Measurements from ENCODE around the gene PAPPA2. TPM values are rescaled to one million over a fixed set of nuclear protein-coding genes. Genes with fewer than 3 reads are reported as not detected.

Gene PAPPA2
- total RNA-seq, 2 experiments from 2014 or later, result 0.03 TPM; not detected in 1

DNA sequence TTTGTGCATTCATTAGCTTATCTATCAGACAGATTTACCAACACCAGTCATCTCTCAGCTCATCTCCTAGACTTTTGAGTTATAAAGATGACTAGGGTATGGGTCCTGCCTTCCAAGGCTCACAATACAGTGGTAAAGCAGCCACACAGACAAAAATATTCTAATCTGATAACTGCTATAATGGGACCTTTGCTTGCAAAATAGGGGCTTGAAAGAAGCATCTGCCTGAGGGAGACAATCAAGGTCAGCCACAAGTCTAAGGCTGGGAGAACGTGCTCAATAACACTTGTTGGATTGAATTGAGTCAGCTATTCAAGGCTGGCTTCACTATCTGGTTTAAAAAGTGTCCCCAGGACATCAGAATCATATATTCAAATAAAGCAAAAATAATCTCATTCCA lies 1.4 kb upstream of the PAPPA2 start:
- POLR2A ChIA-PET, result no interaction called here
- Mint-ChIP-seq H3K27ac (no peak overlapping the region), H3K9me3 (no peaks in the 10 kb centered on the region), H3K36me3 (no peaks in the 10 kb centered on the region), H3K27me3 (peaks cover 4% of the 10 kb centered on the region), H3K4me1 (no peaks in the 10 kb centered on the region), H3K4me3 (no peak overlapping the region)
- no peak for ATAC-seq (ENCODE audit: low read depth)
- no peak for DNase-seq

DNA sequence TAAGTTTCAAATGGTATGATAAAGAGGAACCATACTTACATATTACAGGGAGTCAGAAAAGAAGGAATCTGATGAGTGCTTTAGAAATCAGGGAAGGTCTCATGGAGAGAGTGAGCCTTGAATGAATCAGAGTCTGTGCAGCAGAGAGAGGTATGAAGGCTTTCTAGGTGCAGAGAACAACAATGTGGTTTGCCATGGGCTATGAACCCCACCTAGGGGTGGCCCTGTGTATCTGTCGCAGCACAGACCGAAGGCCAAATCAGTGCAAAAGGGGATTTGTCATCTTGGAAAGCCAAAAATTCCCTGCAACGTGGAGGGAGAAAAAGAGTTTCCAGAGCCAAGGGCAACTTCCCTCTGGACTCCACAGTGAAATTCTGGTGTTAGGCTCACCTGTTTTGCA lies 3.5 kb downstream of the PAPPA2 start:
- Mint-ChIP-seq H3K36me3 (no peaks in the 10 kb centered on the region), H3K4me3 (no peak overlapping the region), H3K27ac (no peak overlapping the region), H3K27me3 (peaks cover 4% of the 10 kb centered on the region), H3K4me1 (no peaks in the 10 kb centered on the region), H3K9me3 (no peaks in the 10 kb centered on the region)
- ATAC-seq (ENCODE audit: low read depth) (no peak), DNase-seq (no peak)
- POLR2A ChIA-PET, result interaction anchor here (0.7 kb wide), 1 partner anchor 1280 kb away, joined by 3 read pairs; no protein-coding TSS in a partner anchor

DNA sequence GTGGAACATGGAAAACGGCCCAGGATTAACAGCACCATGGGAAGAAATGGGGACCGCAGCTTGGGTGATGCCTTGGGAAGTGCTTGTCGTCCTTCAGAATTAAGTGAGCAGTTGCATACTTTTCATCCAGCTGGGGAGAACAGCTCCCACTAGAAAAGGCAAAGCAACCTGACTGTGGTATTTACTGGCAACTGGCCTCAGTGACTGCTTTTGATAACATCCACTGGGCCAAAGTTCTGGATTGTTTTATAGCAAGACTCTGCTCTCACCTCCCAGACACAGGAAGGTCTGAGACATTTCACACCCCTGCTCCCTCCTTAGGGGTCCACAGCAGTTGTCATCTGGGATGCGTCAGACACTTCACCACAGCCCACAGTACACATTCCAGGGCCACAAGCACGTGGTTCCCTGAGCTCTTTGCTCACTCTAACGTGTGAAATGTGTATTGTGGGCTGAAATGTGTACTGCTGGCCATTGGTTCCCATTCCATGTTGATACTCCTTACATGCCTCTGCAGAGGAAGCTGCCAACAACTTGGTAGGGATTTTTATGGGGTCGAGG lies 6.6 kb downstream of the PAPPA2 start:
- no peaks in the 10 kb centered on the region for H3K9me3 Mint-ChIP-seq
- H3K4me3 Mint-ChIP-seq, result no peak overlapping the region
- no peak for DNase-seq
- H3K36me3 Mint-ChIP-seq, result no peaks in the 10 kb centered on the region
- no peaks in the 10 kb centered on the region for H3K4me1 Mint-ChIP-seq
- no peak for ATAC-seq (ENCODE audit: low read depth)
- H3K27me3 Mint-ChIP-seq, result peaks cover 1% of the 10 kb centered on the region
- H3K27ac Mint-ChIP-seq, result no peak overlapping the region
- POLR2A ChIA-PET, result no interaction called here

DNA sequence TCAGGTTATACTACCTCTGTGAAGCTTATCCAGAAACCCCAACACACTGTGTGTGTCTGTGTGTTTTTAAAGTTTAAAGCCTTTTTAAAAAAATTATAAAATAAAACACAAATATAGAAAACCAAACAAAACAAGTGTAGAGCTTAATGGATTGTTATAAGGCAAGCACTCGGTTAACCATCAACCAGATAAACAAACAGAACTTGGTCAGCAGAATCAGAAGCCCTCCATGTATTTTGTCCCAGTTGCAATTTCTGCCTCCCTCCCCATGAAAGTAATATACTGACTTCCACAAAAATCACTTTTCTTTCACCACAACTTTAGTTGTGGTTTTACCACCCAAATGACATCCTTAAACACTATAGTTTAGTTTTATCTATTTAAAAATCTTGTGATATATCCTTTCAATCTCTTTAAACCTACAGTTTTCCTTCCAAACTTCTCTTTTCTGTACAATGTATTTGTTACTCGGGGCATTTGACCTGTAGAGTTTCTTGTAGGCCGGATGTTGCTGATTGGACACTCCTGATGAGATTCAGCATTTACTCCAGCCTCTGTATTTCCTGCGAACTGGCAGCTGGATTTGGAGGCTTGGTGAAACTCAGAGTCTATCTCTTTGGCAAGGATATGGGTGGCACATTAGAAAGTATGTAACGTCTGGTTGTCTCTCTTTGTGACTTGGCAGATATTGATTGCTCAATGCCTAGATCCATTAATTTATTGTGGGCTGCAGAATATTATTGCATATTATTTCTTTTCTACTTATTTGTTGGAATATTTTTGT lies 8.6 kb downstream of the PAPPA2 start:
- Mint-ChIP-seq H3K4me3 (no peak overlapping the region), H3K27me3 (no peaks in the 10 kb centered on the region), H3K4me1 (no peaks in the 10 kb centered on the region), H3K36me3 (no peaks in the 10 kb centered on the region), H3K27ac (no peak overlapping the region), H3K9me3 (no peaks in the 10 kb centered on the region)
- POLR2A ChIA-PET, result no interaction called here
- ATAC-seq (ENCODE audit: low read depth) (no peak), DNase-seq (no peak)

DNA sequence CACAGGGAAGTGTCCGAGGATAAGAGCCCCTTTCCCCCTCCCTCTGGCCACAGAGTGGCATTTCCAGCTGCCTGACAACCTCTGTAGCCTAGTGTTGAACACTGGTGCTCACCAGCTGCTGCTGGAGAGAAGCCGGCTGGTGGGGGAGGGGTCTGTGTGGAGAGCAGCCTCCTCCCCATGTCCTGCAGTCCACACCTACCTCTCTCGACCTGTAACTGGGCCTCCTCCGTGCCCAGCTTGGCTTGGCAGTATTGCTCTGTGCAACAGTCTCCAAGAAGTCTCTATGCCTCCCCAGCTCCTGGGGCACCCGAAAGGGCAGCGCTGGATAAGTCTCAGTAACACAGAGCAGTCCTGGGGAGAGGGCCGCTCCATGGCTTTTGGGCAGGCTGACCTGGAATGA lies 17.0 kb downstream of the PAPPA2 start:
- ATAC-seq (ENCODE audit: low read depth), result no peak
- H3K27me3 Mint-ChIP-seq, result no peaks in the 10 kb centered on the region
- POLR2A ChIA-PET, result no interaction called here

DNA sequence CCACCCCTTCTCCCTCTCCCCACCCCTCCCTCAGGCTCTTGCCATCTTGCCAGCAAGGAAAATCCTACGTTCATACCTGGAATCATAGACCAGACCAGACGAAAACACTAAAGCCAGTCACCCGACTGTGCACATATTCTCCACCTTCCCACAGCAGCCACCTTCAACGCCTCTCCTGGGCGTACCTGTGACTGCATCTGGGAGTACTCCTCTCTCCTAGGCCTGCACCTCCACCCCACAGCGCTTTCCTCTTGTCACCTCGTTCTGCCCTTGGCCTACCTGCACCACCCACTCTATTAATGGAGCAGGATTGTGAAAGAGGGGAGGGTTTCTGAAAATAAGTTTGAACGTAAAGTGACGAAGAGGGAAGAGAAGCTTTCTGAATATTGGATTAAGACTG lies 17.8 kb downstream of the PAPPA2 start:
- H3K9me3 Mint-ChIP-seq, result no peaks in the 10 kb centered on the region
- ATAC-seq (ENCODE audit: low read depth), result no peak
- POLR2A ChIA-PET, result no interaction called here

More for the DNA sequence above, 17.0 kb downstream of the PAPPA2 start:
- Mint-ChIP-seq H3K4me3 (no peak overlapping the region), H3K27ac (no peak overlapping the region), H3K36me3 (no peaks in the 10 kb centered on the region), H3K4me1 (no peaks in the 10 kb centered on the region), H3K9me3 (no peaks in the 10 kb centered on the region)
- DNase-seq, result no peak

DNA sequence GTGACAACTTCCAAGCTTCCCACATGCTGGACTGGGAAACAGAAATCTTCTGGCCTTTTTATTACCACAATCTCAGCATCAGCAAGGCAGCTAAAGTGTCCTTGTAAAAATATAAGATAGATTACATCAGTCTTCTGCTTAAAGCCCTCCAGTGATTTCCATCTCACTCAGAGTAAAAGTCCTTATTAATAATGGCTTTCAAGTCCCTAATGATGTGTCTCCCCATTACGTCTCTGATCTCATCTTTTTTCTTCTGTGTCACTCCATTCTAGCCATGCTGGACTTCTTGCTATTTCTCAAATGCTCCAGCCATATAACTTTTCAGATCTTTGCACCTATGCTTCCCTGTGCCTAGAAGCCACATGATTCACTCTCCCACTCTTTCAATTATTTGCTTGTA lies 22.1 kb downstream of the PAPPA2 start:
- no peaks in the 10 kb centered on the region for H3K27me3 Mint-ChIP-seq
- POLR2A ChIA-PET, result no interaction called here
- no peaks in the 10 kb centered on the region for H3K36me3 Mint-ChIP-seq
- H3K4me1 Mint-ChIP-seq, result no peaks in the 10 kb centered on the region
- H3K4me3 Mint-ChIP-seq, result no peak overlapping the region
- DNase-seq (no peak), ATAC-seq (ENCODE audit: low read depth) (no peak)
- H3K27ac Mint-ChIP-seq, result no peak overlapping the region
- H3K9me3 Mint-ChIP-seq, result no peaks in the 10 kb centered on the region

More for the DNA sequence above, 17.8 kb downstream of the PAPPA2 start:
- H3K36me3 Mint-ChIP-seq, result no peaks in the 10 kb centered on the region
- no peak overlapping the region for H3K27ac Mint-ChIP-seq
- H3K4me1 Mint-ChIP-seq, result no peaks in the 10 kb centered on the region
- no peak overlapping the region for H3K4me3 Mint-ChIP-seq
- no peak for DNase-seq
- no peaks in the 10 kb centered on the region for H3K27me3 Mint-ChIP-seq

DNA sequence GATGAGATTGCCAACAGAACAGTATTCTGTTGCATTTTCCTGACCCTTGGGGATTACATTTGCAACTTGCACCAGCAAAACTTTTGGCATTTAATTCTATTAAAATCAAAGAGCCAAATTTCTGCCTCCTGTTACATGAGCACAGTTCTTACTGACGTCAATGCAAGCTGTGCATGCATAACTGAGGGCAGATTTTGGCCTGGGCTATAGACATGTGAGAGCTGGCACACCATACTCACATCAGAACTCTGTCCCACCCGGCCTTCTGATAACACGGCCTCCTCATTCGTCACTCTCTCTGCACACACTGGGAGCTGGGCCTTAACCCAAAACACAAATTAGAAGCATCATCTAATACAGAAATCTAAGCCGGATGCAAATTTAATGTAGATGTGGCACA lies 31.5 kb downstream of the PAPPA2 start:
- DNase-seq, result no peak
- H3K27ac Mint-ChIP-seq, result no peak overlapping the region
- POLR2A ChIA-PET, result no interaction called here
- H3K36me3 Mint-ChIP-seq, result no peaks in the 10 kb centered on the region
- H3K4me3 Mint-ChIP-seq, result no peak overlapping the region
- no peaks in the 10 kb centered on the region for H3K27me3 Mint-ChIP-seq
- no peaks in the 10 kb centered on the region for H3K9me3 Mint-ChIP-seq
- no peak for ATAC-seq (ENCODE audit: low read depth)
- no peaks in the 10 kb centered on the region for H3K4me1 Mint-ChIP-seq

DNA sequence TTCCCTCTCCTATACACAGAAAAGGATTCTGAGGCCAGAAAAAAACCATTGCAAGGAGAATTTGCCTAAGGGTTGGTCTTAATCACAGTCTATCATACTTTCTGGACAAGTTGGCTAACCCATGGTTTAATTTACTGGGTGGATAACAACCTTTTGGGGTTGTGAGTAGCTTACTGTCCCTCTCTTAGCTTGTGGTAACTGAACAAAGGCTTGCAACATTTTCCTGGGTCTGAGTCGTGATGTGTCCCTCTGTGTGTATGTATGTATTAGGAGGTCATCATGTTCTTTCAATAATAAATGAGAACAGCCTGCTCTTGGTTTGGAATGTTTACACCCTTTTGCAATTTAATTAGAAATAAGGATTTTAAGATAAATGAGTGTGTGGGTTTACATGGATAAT lies 36.7 kb downstream of the PAPPA2 start:
- Mint-ChIP-seq H3K9me3 (no peaks in the 10 kb centered on the region), H3K27ac (no peak overlapping the region), H3K36me3 (no peaks in the 10 kb centered on the region), H3K4me3 (no peak overlapping the region), H3K27me3 (no peaks in the 10 kb centered on the region), H3K4me1 (no peaks in the 10 kb centered on the region)
- no peak for ATAC-seq (ENCODE audit: low read depth)
- DNase-seq, result no peak
- POLR2A ChIA-PET, result no interaction called here

DNA sequence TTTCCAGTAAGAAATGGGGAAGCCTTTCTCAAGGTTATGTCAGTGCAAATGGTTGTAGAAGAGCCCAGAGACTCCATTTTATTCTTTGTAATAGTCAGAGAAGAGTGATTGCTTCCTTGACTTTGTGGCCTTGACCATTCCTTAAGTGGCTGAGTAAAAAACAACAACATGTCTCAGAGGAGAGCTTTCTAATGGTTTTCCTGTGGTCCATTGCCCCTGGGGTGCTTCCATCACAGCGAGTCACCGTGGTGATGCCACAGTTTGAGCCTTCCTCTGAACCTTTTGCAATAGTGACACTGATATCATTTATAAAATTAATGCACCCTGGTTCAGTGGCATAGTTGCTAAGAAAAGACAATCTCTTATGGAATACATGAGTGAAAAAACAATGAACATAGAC lies 38.6 kb downstream of the PAPPA2 start:
- no peak for DNase-seq
- no peaks in the 10 kb centered on the region for H3K4me1 Mint-ChIP-seq
- POLR2A ChIA-PET, result no interaction called here
- H3K27me3 Mint-ChIP-seq, result peaks cover 5% of the 10 kb centered on the region
- H3K27ac Mint-ChIP-seq, result no peak overlapping the region
- H3K9me3 Mint-ChIP-seq, result no peaks in the 10 kb centered on the region
- H3K4me3 Mint-ChIP-seq, result no peak overlapping the region
- no peaks in the 10 kb centered on the region for H3K36me3 Mint-ChIP-seq
- no peak for ATAC-seq (ENCODE audit: low read depth)

DNA sequence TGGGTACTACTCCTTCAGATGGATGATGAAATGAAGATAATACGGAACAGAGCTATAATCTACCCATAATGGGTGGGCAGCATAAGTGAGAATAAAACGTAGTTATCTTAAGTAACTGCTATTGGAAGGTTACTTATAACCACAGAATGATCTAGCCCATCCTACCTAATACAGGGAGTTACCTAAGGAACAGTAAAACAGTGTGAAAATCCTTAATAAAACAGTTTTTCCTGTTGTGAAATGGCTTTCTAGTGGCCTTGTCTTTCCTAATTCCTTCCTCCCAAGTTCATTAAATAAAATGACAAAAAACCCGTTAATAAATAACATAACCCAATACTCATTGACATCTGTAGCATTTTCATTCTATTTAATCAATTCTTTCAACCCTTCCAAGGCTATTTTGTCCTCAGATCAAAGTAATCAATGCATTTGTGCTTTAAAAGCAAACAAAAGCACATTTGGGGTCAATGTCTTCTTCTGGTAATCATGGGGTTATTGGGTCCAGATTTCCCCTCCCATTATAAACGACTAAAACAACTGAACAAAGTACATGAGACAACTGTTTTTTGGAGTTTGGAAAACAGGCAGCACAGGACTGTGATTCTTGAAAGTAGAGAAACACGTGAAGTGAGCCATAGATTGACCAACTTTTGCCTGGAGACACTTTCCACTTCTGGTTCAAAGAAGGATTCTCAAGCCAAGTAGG lies 42.0 kb downstream of the PAPPA2 start:
- no peak for DNase-seq
- Mint-ChIP-seq H3K4me3 (no peak overlapping the region), H3K27me3 (peaks cover 5% of the 10 kb centered on the region), H3K9me3 (no peaks in the 10 kb centered on the region), H3K27ac (no peak overlapping the region), H3K4me1 (no peaks in the 10 kb centered on the region), H3K36me3 (no peaks in the 10 kb centered on the region)
- POLR2A ChIA-PET, result no interaction called here
- no peak for ATAC-seq (ENCODE audit: low read depth)

DNA sequence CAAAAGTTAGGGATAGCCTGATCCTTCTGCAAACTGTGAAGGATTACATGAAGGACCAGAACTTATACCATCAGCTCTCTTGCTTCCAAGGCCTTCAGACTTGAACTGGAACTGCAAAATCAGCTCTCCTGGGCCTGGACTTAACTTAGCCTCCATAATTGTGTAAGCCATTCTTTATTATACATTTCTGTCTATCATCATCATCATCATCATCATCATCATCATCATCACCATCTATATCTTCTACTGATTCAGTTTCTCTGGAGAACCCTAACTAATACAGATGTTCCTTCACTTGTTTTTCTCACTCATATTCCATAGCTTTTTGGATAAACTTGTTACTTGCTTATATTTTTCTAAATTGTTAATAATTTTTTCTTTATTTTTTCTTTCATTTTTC lies 50.0 kb downstream of the PAPPA2 start:
- no peaks in the 10 kb centered on the region for H3K36me3 Mint-ChIP-seq
- no peaks in the 10 kb centered on the region for H3K27me3 Mint-ChIP-seq
- H3K4me3 Mint-ChIP-seq, result no peak overlapping the region
- POLR2A ChIA-PET, result no interaction called here
- peaks cover 1% of the 10 kb centered on the region for H3K9me3 Mint-ChIP-seq
- ATAC-seq (ENCODE audit: low read depth), result no peak
- no peak for DNase-seq
- no peaks in the 10 kb centered on the region for H3K4me1 Mint-ChIP-seq
- no peak overlapping the region for H3K27ac Mint-ChIP-seq

DNA sequence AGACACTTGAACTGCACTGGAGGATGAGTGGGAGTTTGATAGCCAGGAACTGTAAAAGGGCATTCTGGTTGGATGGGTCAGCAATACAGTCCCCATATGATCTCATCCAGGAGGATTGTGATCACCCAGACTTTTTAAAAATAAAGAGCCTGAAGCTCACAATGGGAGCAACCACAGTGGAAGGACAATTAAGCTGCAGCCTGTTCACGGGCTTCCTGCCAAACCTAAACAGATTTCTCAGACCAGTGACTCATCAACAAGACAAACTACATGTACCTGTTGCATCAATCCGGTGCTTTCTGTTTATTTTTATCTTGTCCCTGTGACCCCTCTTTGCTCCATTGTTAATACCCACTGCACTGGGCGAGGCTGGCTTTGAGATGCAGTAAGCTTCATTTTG lies 52.3 kb downstream of the PAPPA2 start:
- H3K4me1 Mint-ChIP-seq, result no peaks in the 10 kb centered on the region
- H3K9me3 Mint-ChIP-seq, result peaks cover 1% of the 10 kb centered on the region
- no peaks in the 10 kb centered on the region for H3K36me3 Mint-ChIP-seq
- no peak for DNase-seq
- POLR2A ChIA-PET, result no interaction called here
- no peak overlapping the region for H3K4me3 Mint-ChIP-seq
- H3K27ac Mint-ChIP-seq, result no peak overlapping the region
- no peaks in the 10 kb centered on the region for H3K27me3 Mint-ChIP-seq
- ATAC-seq (ENCODE audit: low read depth), result no peak

DNA sequence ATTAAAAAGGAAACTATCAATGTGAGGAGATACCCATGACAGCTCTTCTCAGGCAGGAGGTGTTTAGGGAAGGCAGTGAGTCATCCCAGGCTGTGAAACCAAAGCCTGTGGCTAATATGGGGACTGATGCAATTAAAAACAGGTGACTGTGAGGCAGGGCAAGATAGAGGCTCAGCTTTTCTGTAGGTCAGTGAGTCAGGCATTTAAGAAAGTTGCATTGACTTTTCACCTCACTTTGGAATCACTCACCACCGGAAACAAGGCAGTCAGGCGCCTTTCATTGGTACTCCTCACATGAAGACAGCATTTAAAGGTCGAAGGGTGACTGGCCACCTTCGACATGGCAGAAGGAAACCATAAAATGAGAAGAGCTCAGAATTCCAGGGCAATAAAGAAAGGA lies 54.5 kb downstream of the PAPPA2 start:
- ATAC-seq (ENCODE audit: low read depth) (no peak), DNase-seq (no peak)
- POLR2A ChIA-PET, result no interaction called here
- H3K27me3 Mint-ChIP-seq, result no peaks in the 10 kb centered on the region
- H3K36me3 Mint-ChIP-seq, result no peaks in the 10 kb centered on the region
- peaks cover 8% of the 10 kb centered on the region for H3K4me1 Mint-ChIP-seq
- H3K4me3 Mint-ChIP-seq, result no peak overlapping the region
- no peak overlapping the region for H3K27ac Mint-ChIP-seq
- peaks cover 1% of the 10 kb centered on the region for H3K9me3 Mint-ChIP-seq

All from activated naive CD8-positive, alpha-beta T cell treated with anti-CD3 and anti-CD28 coated beads, Interleukin-2, amount 10 ng/mL, durations not matched to agents 7 days and 5 days (primary cell).